H9 (cell line): ENCODE measurements around the gene SLC22A3. TPM values are rescaled to one million over a fixed set of nuclear protein-coding genes. Genes with fewer than 3 reads are reported as not detected.

ENCODE experiments used
- DNase-seq: peaks from one replicate; pipeline ENCODE4 v3.0.0-alpha.2; 2017
- H2AFZ ChIP-seq: one replicate; pipeline ENCODE4 v1.6.1; 2013; ENCODE audit warnings: mild to moderate bottlenecking, low read length, control low read depth, moderate library complexity
- H2AK5ac ChIP-seq: 2 replicates; pipeline ENCODE4 v1.6.1; 2013; ENCODE audit warnings: low read length, control low read depth, mixed read lengths; ENCODE audit not compliant: insufficient read length
- H2BK120ac ChIP-seq: one replicate; pipeline ENCODE4 v1.6.1; 2013; ENCODE audit warnings: low read depth, mild to moderate bottlenecking, low read length, control low read depth, inconsistent platforms; ENCODE audit not compliant: poor library complexity, severe bottlenecking
- H2BK12ac ChIP-seq: 2 replicates; pipeline ENCODE4 v1.6.1; 2013; ENCODE audit warnings: low read length, control low read depth, mixed read lengths, low read depth; ENCODE audit not compliant: insufficient read length
- H2BK15ac ChIP-seq: 2 replicates; pipeline ENCODE4 v1.6.1; 2013; ENCODE audit warnings: low read depth, low read length, control low read depth
- H2BK20ac ChIP-seq: one replicate; pipeline ENCODE4 v1.6.1; 2013; ENCODE audit warnings: low read depth, mild to moderate bottlenecking, low read length, control low read depth, inconsistent platforms; ENCODE audit not compliant: poor library complexity, severe bottlenecking
- H2BK5ac ChIP-seq: 2 replicates; pipeline ENCODE4 v1.6.1; 2013; ENCODE audit warnings: low read length, control low read depth, mixed read lengths; ENCODE audit not compliant: insufficient read length
- H3K14ac ChIP-seq: 2 replicates; pipeline ENCODE4 v1.6.1; 2013; ENCODE audit warnings: low read length, control low read depth; ENCODE audit not compliant: insufficient read depth
- H3K18ac ChIP-seq: 2 replicates; pipeline ENCODE4 v1.6.1; 2013; ENCODE audit warnings: low read depth, mild to moderate bottlenecking, mixed read lengths, low read length, control low read depth; ENCODE audit not compliant: insufficient read length
- H3K23ac ChIP-seq: 2 replicates; pipeline ENCODE4 v1.6.1; 2013; ENCODE audit warnings: low read length, control low read depth, mixed read lengths, low read depth; ENCODE audit not compliant: insufficient read length
- H3K23me2 ChIP-seq: 2 replicates; pipeline ENCODE4 v1.6.1; 2013; ENCODE audit warnings: low read depth, mild to moderate bottlenecking, mixed read lengths, low read length, control low read depth; ENCODE audit not compliant: insufficient read length, poor library complexity, severe bottlenecking
- H3K27ac ChIP-seq: 2 replicates; pipeline ENCODE4 v1.5.1; 2013; ENCODE audit warnings: low read length, control low read depth, mixed read lengths, low read depth; ENCODE audit not compliant: insufficient read length
- H3K27me3 ChIP-seq: 2 replicates; pipeline ENCODE4 v1.6.1; 2013; ENCODE audit warnings: low read length, control low read depth, inconsistent platforms; ENCODE audit not compliant: insufficient read depth
- H3K4ac ChIP-seq: 2 replicates; pipeline ENCODE4 v1.6.1; 2013; ENCODE audit warnings: low read depth, mild to moderate bottlenecking, control low read depth, inconsistent platforms, low read length, moderate library complexity
- H3K4me1 ChIP-seq: 2 replicates; pipeline ENCODE4 v1.6.1; 2013; ENCODE audit warnings: low read length, control low read depth, inconsistent platforms; ENCODE audit not compliant: insufficient read depth
- H3K4me2 ChIP-seq: 2 replicates; pipeline ENCODE4 v1.6.1; 2013; ENCODE audit warnings: low read length, control low read depth, mixed read lengths; ENCODE audit not compliant: insufficient read length, insufficient read depth
- H3K56ac ChIP-seq: 2 replicates; pipeline ENCODE4 v1.6.1; 2013; ENCODE audit warnings: low read depth, mild to moderate bottlenecking, mixed read lengths, low read length, control low read depth; ENCODE audit not compliant: insufficient read length
- H3K79me1 ChIP-seq: 2 replicates; pipeline ENCODE4 v1.6.1; 2013; ENCODE audit warnings: low read depth, mild to moderate bottlenecking, moderate library complexity, low read length, control low read depth, inconsistent platforms; ENCODE audit not compliant: insufficient read depth, poor library complexity, severe bottlenecking
- H3K79me2 ChIP-seq: 2 replicates; pipeline ENCODE4 v1.6.1; 2013; ENCODE audit warnings: low read length, control low read depth, inconsistent platforms; ENCODE audit not compliant: insufficient read depth
- H3K9ac ChIP-seq: 2 replicates; pipeline ENCODE4 v1.6.1; 2013; ENCODE audit warnings: low read length, control low read depth, mixed read lengths; ENCODE audit not compliant: insufficient read length; ENCODE audit errors: extremely low read depth
- H3K9me3 ChIP-seq: one replicate; pipeline ENCODE4 v1.6.1; 2013; ENCODE audit warnings: low read depth, low read length, inconsistent platforms; ENCODE audit not compliant: control insufficient read depth
- H3T11ph ChIP-seq: one replicate; pipeline ENCODE4 v1.6.1; 2013; ENCODE audit warnings: mild to moderate bottlenecking, low read length, control low read depth, inconsistent platforms
- H4K20me1 ChIP-seq: one replicate; pipeline ENCODE4 v1.6.1; 2013; ENCODE audit not compliant: control insufficient read depth, insufficient read length, insufficient read depth
- H4K5ac ChIP-seq: 2 replicates; pipeline ENCODE4 v1.6.1; 2013; ENCODE audit warnings: low read depth, mild to moderate bottlenecking, mixed read lengths, low read length, control low read depth; ENCODE audit not compliant: insufficient read length
- H4K8ac ChIP-seq: replicated peaks from 2 replicates; pipeline ENCODE4 v1.6.1; 2013; ENCODE audit warnings: low read length, control low read depth, mixed read lengths, low read depth; ENCODE audit not compliant: insufficient read length
- H4K91ac ChIP-seq: 2 replicates; pipeline ENCODE4 v1.6.1; 2013; ENCODE audit warnings: low read depth, mild to moderate bottlenecking, moderate library complexity, mixed read lengths, low read length, control low read depth; ENCODE audit not compliant: insufficient read length
- H3K27ac Mint-ChIP-seq, 3 experiments: 2 replicates in 2 of 3; 3 replicates in 1 of 3; pipeline ENCODE4 v1.8.0; 2020 to 2021; ENCODE audit warnings: mixed read lengths in 3 of 3, mild to moderate bottlenecking in 1 of 3, moderate library complexity in 1 of 3
- H3K27me3 Mint-ChIP-seq: 2 replicates; pipeline ENCODE4 v1.8.0; 2021; ENCODE audit warnings: low read depth, mild to moderate bottlenecking, moderate library complexity, mixed read lengths
- H3K36me3 Mint-ChIP-seq, 3 experiments: 2 replicates in 2 of 3; 3 replicates in 1 of 3; pipeline ENCODE4 v1.8.0; 2020 to 2021; ENCODE audit warnings: low read depth in 3 of 3, mixed read lengths in 3 of 3; ENCODE audit not compliant: insufficient read depth in 1 of 3
- H3K4me1 Mint-ChIP-seq, 2 experiments: 2 replicates each; pipeline ENCODE4 v1.8.0; 2020; ENCODE audit warnings: mixed read lengths in 2 of 2
- H3K4me3 Mint-ChIP-seq, 2 experiments: 2 replicates in 1 of 2; 3 replicates in 1 of 2; pipeline ENCODE4 v1.8.0; 2020 to 2021; ENCODE audit warnings: mild to moderate bottlenecking in 2 of 2, mixed read lengths in 2 of 2, moderate library complexity in 1 of 2
- H3K9me3 Mint-ChIP-seq, 2 experiments: 2 replicates in 1 of 2; 3 replicates in 1 of 2; pipeline ENCODE4 v1.8.0; 2020; ENCODE audit warnings: mild to moderate bottlenecking in 2 of 2, mixed read lengths in 2 of 2, moderate library complexity in 1 of 2
- WGBS: extraction: QIAGEN DNeasy Blood & Tissue Kit; methylation state at CpG from one replicate; pipeline ENCODE4 v1.1.7; 2013; ENCODE audit warnings: missing lambda C conversion rate, low lambda C conversion rate, mixed read lengths; ENCODE audit not compliant: insufficient read length; ENCODE audit errors: extremely low coverage; 5-methylcytosine and 5-hydroxymethylcytosine counted together
- total RNA-seq: library from RNA; stranded (reverse); gene quantifications from 2 replicates; pipeline ENCODE4 v1.2.1, GENCODE V29; 2021
- TF ChIP-seq, protein P1 (sequence below): fragments of 200-600 bp; sonication (generic); conservative IDR thresholded peaks from 3 replicates; pipeline ENCODE4 v1.8.0; 2021; ENCODE audit warnings: antibody characterized with exemption, mild to moderate bottlenecking

Gene SLC22A3
- total RNA-seq, 1 experiment from 2014 or later: 2.7 TPM

- no CpG with 5 or more reads among the region's 5 CpGs for WGBS
- H3K27me3 Mint-ChIP-seq: peaks cover 3% of the 10 kb centered on the region
- no peak overlapping the region for H3T11ph ChIP-seq
Observed at GRCh38 chr6:160450849-160451248, 102.7 kb downstream of the SLC22A3 start.

More at GRCh38 chr6:160450849-160451248, 102.7 kb downstream of the SLC22A3 start:
- no peaks in the 10 kb centered on the region for H3K79me2 ChIP-seq
- H4K8ac ChIP-seq: no peak overlapping the region
- TF ChIP-seq, protein P1, sequence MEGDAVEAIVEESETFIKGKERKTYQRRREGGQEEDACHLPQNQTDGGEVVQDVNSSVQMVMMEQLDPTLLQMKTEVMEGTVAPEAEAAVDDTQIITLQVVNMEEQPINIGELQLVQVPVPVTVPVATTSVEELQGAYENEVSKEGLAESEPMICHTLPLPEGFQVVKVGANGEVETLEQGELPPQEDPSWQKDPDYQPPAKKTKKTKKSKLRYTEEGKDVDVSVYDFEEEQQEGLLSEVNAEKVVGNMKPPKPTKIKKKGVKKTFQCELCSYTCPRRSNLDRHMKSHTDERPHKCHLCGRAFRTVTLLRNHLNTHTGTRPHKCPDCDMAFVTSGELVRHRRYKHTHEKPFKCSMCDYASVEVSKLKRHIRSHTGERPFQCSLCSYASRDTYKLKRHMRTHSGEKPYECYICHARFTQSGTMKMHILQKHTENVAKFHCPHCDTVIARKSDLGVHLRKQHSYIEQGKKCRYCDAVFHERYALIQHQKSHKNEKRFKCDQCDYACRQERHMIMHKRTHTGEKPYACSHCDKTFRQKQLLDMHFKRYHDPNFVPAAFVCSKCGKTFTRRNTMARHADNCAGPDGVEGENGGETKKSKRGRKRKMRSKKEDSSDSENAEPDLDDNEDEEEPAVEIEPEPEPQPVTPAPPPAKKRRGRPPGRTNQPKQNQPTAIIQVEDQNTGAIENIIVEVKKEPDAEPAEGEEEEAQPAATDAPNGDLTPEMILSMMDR: no peak
- no peak overlapping the region for H3K27ac Mint-ChIP-seq
- peaks cover 0 to 13% (median 7%) of the 10 kb centered on the region in 3 experiments; a peak in 4 of 7 replicates for H3K36me3 Mint-ChIP-seq
- H3K27me3 ChIP-seq: no peaks in the 10 kb centered on the region
- H3K23ac ChIP-seq: no peak overlapping the region
- H2BK12ac ChIP-seq: no peak overlapping the region
- no peaks in the 10 kb centered on the region for H3K79me1 ChIP-seq
- no peaks in the 10 kb centered on the region for H4K20me1 ChIP-seq
- H2AK5ac ChIP-seq: no peak overlapping the region
- H3K4me1 ChIP-seq: no peaks in the 10 kb centered on the region
- H3K56ac ChIP-seq: no peak overlapping the region
- no peak overlapping the region for H3K4ac ChIP-seq
- H3K23me2 ChIP-seq: no peaks in the 10 kb centered on the region
- H3K9me3 Mint-ChIP-seq: peaks cover 5 to 11% of the 10 kb centered on the region in 2 experiments; a peak in 4 of 5 replicates
- H2BK120ac ChIP-seq: no peak overlapping the region
- H3K18ac ChIP-seq: no peak overlapping the region
- no peak overlapping the region for H3K14ac ChIP-seq
- no peak overlapping the region for H4K91ac ChIP-seq
- H2AFZ ChIP-seq: no peak overlapping the region
- H2BK5ac ChIP-seq: no peak overlapping the region
- H3K4me1 Mint-ChIP-seq: peaks cover 0 to 6% of the 10 kb centered on the region in 2 experiments; a peak in 2 of 4 replicates
- H3K4me3 Mint-ChIP-seq: no peak overlapping the region
- H3K27ac ChIP-seq: no peak overlapping the region
- H3K9me3 ChIP-seq: no peaks in the 10 kb centered on the region
- no peak for DNase-seq
- no peak overlapping the region for H2BK20ac ChIP-seq
- H3K9ac ChIP-seq: no peak overlapping the region
- H2BK15ac ChIP-seq: no peak overlapping the region
- H3K4me2 ChIP-seq: no peak overlapping the region
- H4K5ac ChIP-seq: no peak overlapping the region
